Activated CD4-positive, alpha-beta T cell treated with anti-CD3 and anti-CD28 coated beads for 36 hours (primary cell): ENCODE measurements around the gene DCLRE1C. TPM values are rescaled to one million over a fixed set of nuclear protein-coding genes. Genes with fewer than 3 reads are reported as not detected.
A peak's percentile ranks its signal among the peaks of the same experiment; 100 is the strongest.

Experiments used
- ATAC-seq: fragments of 200-7000 bp; cut with Tn5 transposase; one replicate; pipeline ENCODE4 v1.10.0; 2021; ENCODE audit warnings: mild to moderate bottlenecking, moderate library complexity
- CTCF ChIA-PET: fragments of 350-600 bp; sonication (Branson Sonifier 250); formaldehyde crosslinking; loops from one replicate; lab custom pipeline; 2021; ENCODE audit warnings: antibody characterized with exemption; lab: Charles Lee
- POLR2A ChIA-PET: fragments of 350-600 bp; sonication (Branson Sonifier 250); formaldehyde crosslinking; loops from one replicate; lab custom pipeline; 2021; ENCODE audit warnings: antibody characterized with exemption, inconsistent platforms; lab: Charles Lee
- DNase-seq: peaks from one replicate; pipeline ENCODE4 v3.0.0-alpha.2; 2020
- H3K27ac Mint-ChIP-seq: one replicate; pipeline ENCODE4 v1.8.0; 2021; ENCODE audit warnings: mixed read lengths
- H3K27me3 Mint-ChIP-seq: one replicate; pipeline ENCODE4 v1.8.0; 2021; ENCODE audit warnings: mixed read lengths
- H3K36me3 Mint-ChIP-seq: one replicate; pipeline ENCODE4 v1.8.0; 2021; ENCODE audit warnings: low read depth, mixed read lengths
- H3K4me1 Mint-ChIP-seq: one replicate; pipeline ENCODE4 v1.8.0; 2021; ENCODE audit warnings: mixed read lengths
- H3K4me3 Mint-ChIP-seq: one replicate; pipeline ENCODE4 v1.8.0; 2021; ENCODE audit warnings: mild to moderate bottlenecking, moderate library complexity, mixed read lengths
- H3K9me3 Mint-ChIP-seq: one replicate; pipeline ENCODE4 v1.8.0; 2021; ENCODE audit warnings: low read depth, mixed read lengths
- intact Hi-C, 2 experiments: fragments of 100-400 bp; cut with DNase I in 1 of 2; cut with micrococcal nuclease in 1 of 2; formaldehyde crosslinking; loops; one replicate each; pipeline versions ENCODE4 v1.14.2 to v1.15.1; 2022 to 2024; cut with DNase I, micrococcal nuclease
- total RNA-seq, 2 experiments: library from RNA; stranded (reverse); gene quantifications; one replicate each; pipeline ENCODE4 v1.2.3, GENCODE V29; 2021

Gene DCLRE1C
- total RNA-seq, 2 experiments from 2014 or later: 17.9 to 30.9 TPM

- DNase-seq (peak; percentile 71), ATAC-seq (peak; percentile 49)
- no peaks in the 10 kb centered on the region for H3K4me1 Mint-ChIP-seq
- POLR2A ChIA-PET: interaction anchor here (0.7 kb wide), 1 partner anchor 122 kb away, joined by 5 read pairs; no protein-coding TSS in a partner anchor
- H3K4me3 Mint-ChIP-seq: no peak overlapping the region
- CTCF ChIA-PET: interaction anchor here (0.6 to 1.6 kb wide), 18 partner anchors 8 to 1881 kb away, joined by 3 to 7 read pairs (median 3); partner anchors contain the start of genes CDNF and MEIG1
- peaks cover 16% of the 10 kb centered on the region for H3K27me3 Mint-ChIP-seq
- H3K36me3 Mint-ChIP-seq: no peaks in the 10 kb centered on the region
- no peaks in the 10 kb centered on the region for H3K9me3 Mint-ChIP-seq
- intact Hi-C loops: loop anchor here in 1 of 2 experiments (1.0 to 5.0 kb wide), 2 partner anchors 473 to 775 kb away; no protein-coding TSS in a partner anchor
- H3K27ac Mint-ChIP-seq: no peak overlapping the region
Observed at GRCh38 chr10:14971867-14972448, 18.1 kb upstream of the DCLRE1C start.

GRCh38 chr10:14967897-14968296, 14.0 kb upstream of the DCLRE1C start:
- intact Hi-C loops: no loop called here
- no peaks in the 10 kb centered on the region for H3K36me3 Mint-ChIP-seq
- ChIA-PET CTCF (no interaction called here), POLR2A (no interaction called here)
- H3K9me3 Mint-ChIP-seq: no peaks in the 10 kb centered on the region
- H3K4me1 Mint-ChIP-seq: no peaks in the 10 kb centered on the region
- DNase-seq (no peak), ATAC-seq (no peak)
- H3K4me3 Mint-ChIP-seq: no peak overlapping the region
- H3K27ac Mint-ChIP-seq: no peak overlapping the region
- H3K27me3 Mint-ChIP-seq: no peaks in the 10 kb centered on the region

- no peaks in the 10 kb centered on the region for H3K27me3 Mint-ChIP-seq
- no peaks in the 10 kb centered on the region for H3K9me3 Mint-ChIP-seq
- H3K4me3 Mint-ChIP-seq: peak within 1 kb of the TSS; percentile 97
- ATAC-seq (peak; percentile 87), DNase-seq (peak; percentile 96)
- peak within 1 kb of the TSS; percentile 98 for H3K27ac Mint-ChIP-seq
- ChIA-PET CTCF (interaction anchor here (0.7 to 3.1 kb wide), 7 partner anchors 10 to 451 kb away, joined by 3 to 7 read pairs (median 3); partner anchors contain the start of genes CDNF, HSPA14 and MSANTD7), POLR2A (interaction anchor here (0.9 to 2.2 kb wide), 4 partner anchors 81 to 774 kb away, joined by 4 to 8 read pairs (median 6); partner anchors contain the start of genes CDNF, HSPA14, MSANTD7 and SUV39H2)
- intact Hi-C loops: loop anchor here (1.0 to 10.0 kb wide), 15 partner anchors 81 to 1615 kb away; partner anchors contain the start of genes CDNF (in 2 of the 2), HSPA14 (in 2 of the 2), MSANTD7 (in 2 of the 2) and RPP38 (in 2 of the 2)
- no peaks in the 10 kb centered on the region for H3K36me3 Mint-ChIP-seq
- H3K4me1 Mint-ChIP-seq: peaks cover 26% of the 10 kb centered on the region
Observed at GRCh38 chr10:14959221-14960057, 5.5 kb upstream of the DCLRE1C start, which contains the start of gene MEIG1. Gene MEIG1, plus strand, starts transcription at chr10:14959388. Its CDS starts 7,081 bp downstream, at chr10:14966469.

- DNase-seq: no peak
- H3K9me3 Mint-ChIP-seq: no peaks in the 10 kb centered on the region
- no peaks in the 10 kb centered on the region for H3K36me3 Mint-ChIP-seq
- peak overlapping the region; percentile 97 for H3K4me3 Mint-ChIP-seq
- peak overlapping the region; percentile 98 for H3K27ac Mint-ChIP-seq
- H3K27me3 Mint-ChIP-seq: no peaks in the 10 kb centered on the region
- CTCF ChIA-PET: interaction anchor here (0.7 to 3.1 kb wide), 4 partner anchors 10 to 451 kb away, joined by 3 to 7 read pairs (median 4); partner anchors contain the start of genes CDNF, HSPA14 and MSANTD7
- POLR2A ChIA-PET: interaction anchor here (1.0 to 2.2 kb wide), 2 partner anchors 80 to 121 kb away, joined by 4 to 6 read pairs; partner anchors contain the start of genes CDNF, HSPA14, MSANTD7 and SUV39H2
- peaks cover 28% of the 10 kb centered on the region for H3K4me1 Mint-ChIP-seq
- intact Hi-C loops: loop anchor here (1.0 to 10.0 kb wide), 14 partner anchors 81 to 1614 kb away; partner anchors contain the start of genes CDNF (in 2 of the 2), HSPA14 (in 2 of the 2), MSANTD7 (in 2 of the 2) and RPP38 (in 2 of the 2)
- no peak for ATAC-seq
Observed at GRCh38 chr10:14958872-14959220, 5.0 kb upstream of the DCLRE1C start.

- intact Hi-C loops: loop anchor here (1.0 to 10.0 kb wide), 16 partner anchors 77 to 1610 kb away; partner anchors contain the start of genes CDNF (in 2 of the 2), HSPA14 (in 2 of the 2), MSANTD7 (in 2 of the 2) and RPP38 (in 2 of the 2)
- ChIA-PET POLR2A (interaction anchor here (0.9 to 1.6 kb wide), 2 partner anchors 117 to 769 kb away, joined by 3 to 12 read pairs; partner anchors contain the start of genes CDNF, HSPA14 and MSANTD7), CTCF (interaction anchor here (1.0 kb wide), 1 partner anchor 77 kb away, joined by 3 read pairs; no protein-coding TSS in a partner anchor)
- Mint-ChIP-seq H3K27me3 (no peaks in the 10 kb centered on the region), H3K4me1 (peaks cover 48% of the 10 kb centered on the region), H3K27ac (peak overlapping the region; percentile 97), H3K9me3 (no peaks in the 10 kb centered on the region), H3K4me3 (peak overlapping the region; percentile 90), H3K36me3 (peaks cover 18% of the 10 kb centered on the region)
- no peak for ATAC-seq
- no peak for DNase-seq
Observed at GRCh38 chr10:14954934-14955333, 1.0 kb upstream of the DCLRE1C start.

- ATAC-seq (peak; percentile 49), DNase-seq (no peak)
- peak overlapping the region; percentile 90 for H3K4me3 Mint-ChIP-seq
- H3K4me1 Mint-ChIP-seq: peaks cover 50% of the 10 kb centered on the region
- ChIA-PET POLR2A (interaction anchor here (0.6 to 1.6 kb wide), 6 partner anchors 8 to 768 kb away, joined by 3 to 12 read pairs (median 3); partner anchors contain the start of gene SUV39H2), CTCF (interaction anchor here (0.6 to 1.1 kb wide), 8 partner anchors 18 to 116 kb away, joined by 3 to 4 read pairs (median 4); partner anchors contain the start of genes CDNF, HSPA14 and MSANTD7)
- peak overlapping the region; percentile 97 for H3K27ac Mint-ChIP-seq
- no peaks in the 10 kb centered on the region for H3K27me3 Mint-ChIP-seq
- intact Hi-C loops: loop anchor here (5.0 to 10.0 kb wide), 6 partner anchors 369 to 1609 kb away; partner anchors contain the start of gene SEPHS1 (in 1 of the 2)
- H3K9me3 Mint-ChIP-seq: no peaks in the 10 kb centered on the region
- peaks cover 22% of the 10 kb centered on the region for H3K36me3 Mint-ChIP-seq
Observed at GRCh38 chr10:14953424-14954000, 384 bp downstream of the DCLRE1C start.

- Mint-ChIP-seq H3K27me3 (no peaks in the 10 kb centered on the region), H3K36me3 (peaks cover 27% of the 10 kb centered on the region), H3K9me3 (no peaks in the 10 kb centered on the region), H3K27ac (peak overlapping the region; percentile 97), H3K4me3 (peak overlapping the region; percentile 90), H3K4me1 (peaks cover 49% of the 10 kb centered on the region)
- CTCF ChIA-PET: interaction anchor here (0.6 to 1.1 kb wide), 8 partner anchors 19 to 115 kb away, joined by 3 to 4 read pairs (median 4); partner anchors contain the start of genes CDNF, HSPA14 and MSANTD7
- DNase-seq (no peak), ATAC-seq (no peak)
- POLR2A ChIA-PET: interaction anchor here (0.7 to 1.6 kb wide), 4 partner anchors 8 to 767 kb away, joined by 3 to 12 read pairs (median 4); no protein-coding TSS in a partner anchor
- intact Hi-C loops: loop anchor here (5.0 to 10.0 kb wide), 6 partner anchors 368 to 1608 kb away; partner anchors contain the start of gene SEPHS1 (in 1 of the 2)
Observed at GRCh38 chr10:14952851-14953423, 959 bp downstream of the DCLRE1C start.

GRCh38 chr10:14949291-14949690, 4.6 kb downstream of the DCLRE1C start:
- H3K4me1 Mint-ChIP-seq: peaks cover 31% of the 10 kb centered on the region
- H3K27me3 Mint-ChIP-seq: no peaks in the 10 kb centered on the region
- peaks cover 48% of the 10 kb centered on the region for H3K36me3 Mint-ChIP-seq
- H3K9me3 Mint-ChIP-seq: no peaks in the 10 kb centered on the region
- H3K27ac Mint-ChIP-seq: peak overlapping the region; percentile 26
- intact Hi-C loops: no loop called here
- POLR2A ChIA-PET: interaction anchor here (1.2 kb wide), 1 partner anchor 71 kb away, joined by 3 read pairs; the partner anchor contains the start of gene SUV39H2
- ATAC-seq: no peak
- DNase-seq: no peak
- no peak overlapping the region for H3K4me3 Mint-ChIP-seq
- CTCF ChIA-PET: interaction anchor here (0.6 to 1.9 kb wide), 3 partner anchors 13 to 41 kb away, joined by 3 to 5 read pairs (median 4); no protein-coding TSS in a partner anchor

GRCh38 chr10:14947268-14947667, 6.6 kb downstream of the DCLRE1C start:
- DNase-seq (no peak), ATAC-seq (no peak)
- H3K4me3 Mint-ChIP-seq: no peak overlapping the region
- H3K36me3 Mint-ChIP-seq: peaks cover 48% of the 10 kb centered on the region
- peaks cover 23% of the 10 kb centered on the region for H3K4me1 Mint-ChIP-seq
- H3K9me3 Mint-ChIP-seq: no peaks in the 10 kb centered on the region
- intact Hi-C loops: no loop called here
- ChIA-PET POLR2A (no interaction called here), CTCF (no interaction called here)
- no peaks in the 10 kb centered on the region for H3K27me3 Mint-ChIP-seq
- H3K27ac Mint-ChIP-seq: no peak overlapping the region
